K562 (cell line): Measurements from ENCODE around the gene DNAJB6. TPM values are rescaled to one million over a fixed set of nuclear protein-coding genes. Genes with fewer than 3 reads are reported as not detected.

Experiments used
- BDP1 ChIP-seq: IDR thresholded peaks from 3 replicates; pipeline ENCODE4 v1.6.1; 2011; ENCODE audit not compliant: insufficient read length, insufficient read depth
- CBFB ChIP-seq: sonication (generic); formaldehyde crosslinking; IDR thresholded peaks from 2 replicates; pipeline ENCODE4 v1.4.0; 2020; ENCODE audit warnings: mild to moderate bottlenecking, missing genetic modification reagents
- KAT2B ChIP-seq: IDR thresholded peaks from one replicate; pipeline ENCODE4 v1.6.1; 2012; ENCODE audit warnings: low read depth, mild to moderate bottlenecking, control low read depth, inconsistent platforms, low read length, moderate library complexity
- L3MBTL2 ChIP-seq: fragments of 450-650 bp; IDR thresholded peaks from 2 replicates; pipeline ENCODE4 v1.6.1; 2016; ENCODE audit warnings: mild to moderate bottlenecking, moderate library complexity
- MTA2 ChIP-seq: fragments of 450-650 bp; IDR thresholded peaks from 2 replicates; pipeline ENCODE4 v1.6.1; 2016; ENCODE audit warnings: low read depth
- MTA3 ChIP-seq: fragments of 450-650 bp; formaldehyde crosslinking; IDR thresholded peaks from 2 replicates; pipeline ENCODE4 v1.6.1; 2017; ENCODE audit warnings: mild to moderate bottlenecking, borderline replicate concordance
- NR1H2 ChIP-seq: sonication (generic); formaldehyde crosslinking; IDR thresholded peaks from 2 replicates; pipeline ENCODE4 v1.4.0; 2020; ENCODE audit warnings: mild to moderate bottlenecking, missing genetic modification reagents
- RFX1 ChIP-seq: fragments of 450-650 bp; IDR thresholded peaks from 2 replicates; pipeline ENCODE4 v1.6.1; 2016; ENCODE audit warnings: mild to moderate bottlenecking, moderate library complexity
- TSHZ1 ChIP-seq: fragments of 250-450 bp; sonication (Bioruptor Pico); IDR thresholded peaks from 2 replicates; pipeline ENCODE4 v1.4.0; 2020; ENCODE audit warnings: mild to moderate bottlenecking, moderate library complexity
- ZC3H11A ChIP-seq: IDR thresholded peaks from 2 replicates; pipeline ENCODE4 v1.6.1; 2012; ENCODE audit warnings: low read depth, low read length, improper control_type of control experiment
- ZNF165 ChIP-seq: fragments of 250-450 bp; sonication (Bioruptor Pico); IDR thresholded peaks from 2 replicates; pipeline ENCODE4 v1.4.0; 2020; ENCODE audit warnings: borderline replicate concordance
- polyA plus RNA-seq, 8 experiments: library from polyadenylated mRNA; depleted of rRNA in 4 of 8; stranded (reverse) in 5 of 8; unstranded in 3 of 8; fragments of >200 nt; fragmentation: Nextera tagmentation in 2 of 8; fragmentation: Illumina TruSeq in 1 of 8; extraction: Ambion mirVana in 2 of 8; extraction: Trizol in 1 of 8; gene quantifications; 2 replicates each; pipeline versions ENCODE4 v1.2.1 to v1.2.3, GENCODE V29; 2011 to 2014; ENCODE audit warnings: inconsistent platforms in 1 of 8, missing spikeins in 1 of 8
- total RNA-seq, 7 experiments: library from RNA; depleted of rRNA in 6 of 7; stranded (reverse); fragments of >200 nt in 6 of 7; fragmentation: Illumina TruSeq in 2 of 7; extraction: Trizol in 2 of 7; gene quantifications; 2 replicates each; pipeline versions ENCODE4 v1.2.1 to v1.2.3, GENCODE V29; 2011 to 2021; ENCODE audit warnings: low replicate concordance in 1 of 7
- TF ChIP-seq, protein P1 (sequence below): sonication (generic); formaldehyde crosslinking; IDR thresholded peaks from 2 replicates; pipeline ENCODE4 v1.8.1; 2023; ENCODE audit warnings: mild to moderate bottlenecking, missing genetic modification reagents
- TF ChIP-seq, protein P2 (sequence below), 2 experiments: fragments of 150-350 bp in 1 of 2; IDR thresholded peaks; 2 replicates each; pipeline ENCODE4 v1.6.1; 2012 to 2016; ENCODE audit warnings: low read depth in 2 of 2, low read length in 2 of 2, mild to moderate bottlenecking in 1 of 2, moderate library complexity in 1 of 2
- TF ChIP-seq, protein P3 (sequence below): fragments of 450-650 bp; IDR thresholded peaks from 2 replicates; pipeline ENCODE4 v1.7.1; 2018; ENCODE audit warnings: mild to moderate bottlenecking, low read depth; ENCODE audit not compliant: partially characterized antibody

Gene DNAJB6
- total and polyA plus RNA-seq, 9 of the 15 experiments (the other 6 are each of a cell fraction or from before 2014, with no cell fraction given), result 84.5 to 158 (median 135) TPM

- TF ChIP-seq, protein P1, sequence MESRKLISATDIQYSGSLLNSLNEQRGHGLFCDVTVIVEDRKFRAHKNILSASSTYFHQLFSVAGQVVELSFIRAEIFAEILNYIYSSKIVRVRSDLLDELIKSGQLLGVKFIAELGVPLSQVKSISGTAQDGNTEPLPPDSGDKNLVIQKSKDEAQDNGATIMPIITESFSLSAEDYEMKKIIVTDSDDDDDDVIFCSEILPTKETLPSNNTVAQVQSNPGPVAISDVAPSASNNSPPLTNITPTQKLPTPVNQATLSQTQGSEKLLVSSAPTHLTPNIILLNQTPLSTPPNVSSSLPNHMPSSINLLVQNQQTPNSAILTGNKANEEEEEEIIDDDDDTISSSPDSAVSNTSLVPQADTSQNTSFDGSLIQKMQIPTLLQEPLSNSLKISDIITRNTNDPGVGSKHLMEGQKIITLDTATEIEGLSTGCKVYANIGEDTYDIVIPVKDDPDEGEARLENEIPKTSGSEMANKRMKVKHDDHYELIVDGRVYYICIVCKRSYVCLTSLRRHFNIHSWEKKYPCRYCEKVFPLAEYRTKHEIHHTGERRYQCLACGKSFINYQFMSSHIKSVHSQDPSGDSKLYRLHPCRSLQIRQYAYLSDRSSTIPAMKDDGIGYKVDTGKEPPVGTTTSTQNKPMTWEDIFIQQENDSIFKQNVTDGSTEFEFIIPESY (CRISPR knock-in tag), result peak; percentile 96
- TF ChIP-seq, protein P2, sequence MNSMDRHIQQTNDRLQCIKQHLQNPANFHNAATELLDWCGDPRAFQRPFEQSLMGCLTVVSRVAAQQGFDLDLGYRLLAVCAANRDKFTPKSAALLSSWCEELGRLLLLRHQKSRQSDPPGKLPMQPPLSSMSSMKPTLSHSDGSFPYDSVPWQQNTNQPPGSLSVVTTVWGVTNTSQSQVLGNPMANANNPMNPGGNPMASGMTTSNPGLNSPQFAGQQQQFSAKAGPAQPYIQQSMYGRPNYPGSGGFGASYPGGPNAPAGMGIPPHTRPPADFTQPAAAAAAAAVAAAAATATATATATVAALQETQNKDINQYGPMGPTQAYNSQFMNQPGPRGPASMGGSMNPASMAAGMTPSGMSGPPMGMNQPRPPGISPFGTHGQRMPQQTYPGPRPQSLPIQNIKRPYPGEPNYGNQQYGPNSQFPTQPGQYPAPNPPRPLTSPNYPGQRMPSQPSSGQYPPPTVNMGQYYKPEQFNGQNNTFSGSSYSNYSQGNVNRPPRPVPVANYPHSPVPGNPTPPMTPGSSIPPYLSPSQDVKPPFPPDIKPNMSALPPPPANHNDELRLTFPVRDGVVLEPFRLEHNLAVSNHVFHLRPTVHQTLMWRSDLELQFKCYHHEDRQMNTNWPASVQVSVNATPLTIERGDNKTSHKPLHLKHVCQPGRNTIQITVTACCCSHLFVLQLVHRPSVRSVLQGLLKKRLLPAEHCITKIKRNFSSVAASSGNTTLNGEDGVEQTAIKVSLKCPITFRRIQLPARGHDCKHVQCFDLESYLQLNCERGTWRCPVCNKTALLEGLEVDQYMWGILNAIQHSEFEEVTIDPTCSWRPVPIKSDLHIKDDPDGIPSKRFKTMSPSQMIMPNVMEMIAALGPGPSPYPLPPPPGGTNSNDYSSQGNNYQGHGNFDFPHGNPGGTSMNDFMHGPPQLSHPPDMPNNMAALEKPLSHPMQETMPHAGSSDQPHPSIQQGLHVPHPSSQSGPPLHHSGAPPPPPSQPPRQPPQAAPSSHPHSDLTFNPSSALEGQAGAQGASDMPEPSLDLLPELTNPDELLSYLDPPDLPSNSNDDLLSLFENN (IDR thresholded peaks at IDR 0.05; ENCODE audit: low read depth in 2 of 2, low read length in 2 of 2), result 0 out of 4 replicates have a peak, but pooled peaks of 1 of the 2 experiments have one; percentile 19
- TF ChIP-seq NR1H2 (CRISPR knock-in tag), result no peak
- TF ChIP-seq, protein P3, sequence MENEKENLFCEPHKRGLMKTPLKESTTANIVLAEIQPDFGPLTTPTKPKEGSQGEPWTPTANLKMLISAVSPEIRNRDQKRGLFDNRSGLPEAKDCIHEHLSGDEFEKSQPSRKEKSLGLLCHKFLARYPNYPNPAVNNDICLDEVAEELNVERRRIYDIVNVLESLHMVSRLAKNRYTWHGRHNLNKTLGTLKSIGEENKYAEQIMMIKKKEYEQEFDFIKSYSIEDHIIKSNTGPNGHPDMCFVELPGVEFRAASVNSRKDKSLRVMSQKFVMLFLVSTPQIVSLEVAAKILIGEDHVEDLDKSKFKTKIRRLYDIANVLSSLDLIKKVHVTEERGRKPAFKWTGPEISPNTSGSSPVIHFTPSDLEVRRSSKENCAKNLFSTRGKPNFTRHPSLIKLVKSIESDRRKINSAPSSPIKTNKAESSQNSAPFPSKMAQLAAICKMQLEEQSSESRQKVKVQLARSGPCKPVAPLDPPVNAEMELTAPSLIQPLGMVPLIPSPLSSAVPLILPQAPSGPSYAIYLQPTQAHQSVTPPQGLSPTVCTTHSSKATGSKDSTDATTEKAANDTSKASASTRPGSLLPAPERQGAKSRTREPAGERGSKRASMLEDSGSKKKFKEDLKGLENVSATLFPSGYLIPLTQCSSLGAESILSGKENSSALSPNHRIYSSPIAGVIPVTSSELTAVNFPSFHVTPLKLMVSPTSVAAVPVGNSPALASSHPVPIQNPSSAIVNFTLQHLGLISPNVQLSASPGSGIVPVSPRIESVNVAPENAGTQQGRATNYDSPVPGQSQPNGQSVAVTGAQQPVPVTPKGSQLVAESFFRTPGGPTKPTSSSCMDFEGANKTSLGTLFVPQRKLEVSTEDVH, result peak; percentile 92
- TF ChIP-seq RFX1, result no peak
- TF ChIP-seq MTA2, result no peak
- TF ChIP-seq BDP1, result no peak
- TF ChIP-seq KAT2B, result no peak
- TF ChIP-seq ZNF165 (CRISPR knock-in tag), result no peak
- TF ChIP-seq MTA3, result peak; percentile 76; the same call in 1 of the 2 replicates
- TF ChIP-seq L3MBTL2, result peak; percentile 83; the same call in 1 of the 2 replicates
- no peak for TF ChIP-seq CBFB (CRISPR knock-in tag)
- TF ChIP-seq ZC3H11A, result no peak
- no peak for TF ChIP-seq TSHZ1 (CRISPR knock-in tag)
Measured at GRCh38 chr7:157336383-157337315, at the start of gene DNAJB6 (continued).
